CMK (cell line): ENCODE data around the gene PTPN23.
A peak's percentile ranks its signal among the peaks of the same experiment; 100 is the strongest.
"Not testable (repeated sequence)": the region's sequence is repeated elsewhere in the genome, so short reads cannot be mapped to it uniquely, and the experiment has no call there.

ENCODE experiments used
- DNase-seq: peaks from one replicate; pipeline ENCODE4 v3.0.0-alpha.2; 2010; ENCODE audit warnings: low read depth

Gene PTPN23

GRCh38 chr3:47380601-47381316 lies at the start of gene PTPN23:
Gene PTPN23, plus strand, starts transcription at chr3:47381021. Its CDS starts 76 bp downstream, at chr3:47381097.
- peak; percentile 97 for DNase-seq

- DNase-seq: no peak
Measured at GRCh38 chr3:47333907-47334306, 46.9 kb upstream of the PTPN23 start.

GRCh38 chr3:47337656-47338055 lies 43.2 kb upstream of the PTPN23 start:
- DNase-seq: no peak

GRCh38 chr3:47339951-47340350 lies 40.9 kb upstream of the PTPN23 start:
- DNase-seq: no peak

GRCh38 chr3:47340866-47341265 lies 40.0 kb upstream of the PTPN23 start:
- DNase-seq: no peak

- DNase-seq: no peak
Measured at GRCh38 chr3:47342151-47342550, 38.7 kb upstream of the PTPN23 start.

GRCh38 chr3:47342812-47343211 lies 38.0 kb upstream of the PTPN23 start:
- no peak for DNase-seq

- no peak for DNase-seq
Measured at GRCh38 chr3:47343471-47343971, 37.3 kb upstream of the PTPN23 start.

- DNase-seq: peak; percentile 26
Measured at GRCh38 chr3:47344971-47345370, 35.9 kb upstream of the PTPN23 start.

GRCh38 chr3:47347217-47347801 lies 33.5 kb upstream of the PTPN23 start:
- DNase-seq: peak; percentile 53

GRCh38 chr3:47348411-47349154 lies 32.2 kb upstream of the PTPN23 start:
- DNase-seq: no peak

- no peak for DNase-seq
Measured at GRCh38 chr3:47355010-47355409, 25.8 kb upstream of the PTPN23 start.

GRCh38 chr3:47356201-47356600 lies 24.6 kb upstream of the PTPN23 start:
- DNase-seq: no peak

- no peak for DNase-seq
Measured at GRCh38 chr3:47359323-47359722, 21.5 kb upstream of the PTPN23 start.

GRCh38 chr3:47360110-47360517 lies 20.7 kb upstream of the PTPN23 start:
- DNase-seq: not testable (repeated sequence)

- no peak for DNase-seq
Measured at GRCh38 chr3:47362701-47363100, 18.1 kb upstream of the PTPN23 start.

- DNase-seq: no peak
Measured at GRCh38 chr3:47365213-47366153, 15.3 kb upstream of the PTPN23 start.

GRCh38 chr3:47366833-47367232 lies 14.0 kb upstream of the PTPN23 start:
- DNase-seq: no peak

GRCh38 chr3:47367631-47368030 lies 13.2 kb upstream of the PTPN23 start:
- DNase-seq: no peak

- DNase-seq: not testable (repeated sequence)
Measured at GRCh38 chr3:47370020-47370419, 10.8 kb upstream of the PTPN23 start.

- no peak for DNase-seq
Measured at GRCh38 chr3:47370887-47371697, 9.7 kb upstream of the PTPN23 start.
